Measurements from ENCODE around the gene TFAP2A. TPM values are rescaled to one million over a fixed set of nuclear protein-coding genes. Genes with fewer than 3 reads are reported as not detected.
A peak's percentile ranks its signal among the peaks of the same experiment; 100 is the strongest.

TFAP2A gene
- total RNA-seq, 2 donors from 2014 or later: 0.12 TPM; not detected in 1

DNA sequence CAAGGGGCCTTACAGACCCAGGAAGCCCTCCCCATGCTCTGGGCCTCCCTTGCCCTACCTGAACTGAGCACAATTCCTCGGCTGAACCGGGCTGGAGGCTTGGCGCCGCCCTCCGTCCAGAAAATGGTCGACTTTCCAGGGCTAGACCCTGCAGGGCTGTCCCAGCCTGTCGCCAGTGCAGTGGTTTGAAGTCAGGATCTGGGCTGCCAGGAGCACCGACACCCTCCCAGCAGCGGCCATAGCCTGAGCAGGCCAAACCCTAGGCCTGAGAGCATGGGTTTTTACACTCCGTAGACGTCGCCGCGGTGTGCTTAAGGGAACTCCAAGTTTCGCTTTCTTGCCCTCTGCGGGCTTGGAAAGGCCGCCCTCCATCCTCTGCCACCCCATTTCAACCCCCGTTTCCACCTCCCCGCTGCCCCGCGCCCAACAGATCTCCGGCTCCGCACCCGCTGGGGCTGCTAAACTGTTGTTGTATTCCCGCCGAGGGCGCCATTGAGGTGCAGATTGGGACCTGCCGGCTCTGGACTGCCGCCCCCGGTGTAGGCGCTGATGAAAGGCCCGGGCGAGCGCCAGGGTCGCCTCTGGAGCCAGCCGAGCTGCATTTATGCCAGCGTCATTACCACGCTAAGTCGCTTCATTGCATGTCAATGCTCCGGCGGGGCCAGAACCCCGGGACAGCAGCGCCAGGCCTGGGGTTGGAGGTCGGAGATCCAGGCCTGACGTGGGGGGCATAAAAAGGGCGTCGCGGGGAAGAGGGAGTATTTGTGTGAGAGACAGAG lies 2.2 kb upstream of the TFAP2A start:
- no peaks in the 10 kb centered on the region for H3K9me3 ChIP-seq
- no peaks in the 10 kb centered on the region for H3K36me3 ChIP-seq
- TF ChIP-seq, protein P1, sequence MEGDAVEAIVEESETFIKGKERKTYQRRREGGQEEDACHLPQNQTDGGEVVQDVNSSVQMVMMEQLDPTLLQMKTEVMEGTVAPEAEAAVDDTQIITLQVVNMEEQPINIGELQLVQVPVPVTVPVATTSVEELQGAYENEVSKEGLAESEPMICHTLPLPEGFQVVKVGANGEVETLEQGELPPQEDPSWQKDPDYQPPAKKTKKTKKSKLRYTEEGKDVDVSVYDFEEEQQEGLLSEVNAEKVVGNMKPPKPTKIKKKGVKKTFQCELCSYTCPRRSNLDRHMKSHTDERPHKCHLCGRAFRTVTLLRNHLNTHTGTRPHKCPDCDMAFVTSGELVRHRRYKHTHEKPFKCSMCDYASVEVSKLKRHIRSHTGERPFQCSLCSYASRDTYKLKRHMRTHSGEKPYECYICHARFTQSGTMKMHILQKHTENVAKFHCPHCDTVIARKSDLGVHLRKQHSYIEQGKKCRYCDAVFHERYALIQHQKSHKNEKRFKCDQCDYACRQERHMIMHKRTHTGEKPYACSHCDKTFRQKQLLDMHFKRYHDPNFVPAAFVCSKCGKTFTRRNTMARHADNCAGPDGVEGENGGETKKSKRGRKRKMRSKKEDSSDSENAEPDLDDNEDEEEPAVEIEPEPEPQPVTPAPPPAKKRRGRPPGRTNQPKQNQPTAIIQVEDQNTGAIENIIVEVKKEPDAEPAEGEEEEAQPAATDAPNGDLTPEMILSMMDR (IDR thresholded peaks at IDR 0.05): no peak
- peaks cover 57 to 73% of the 10 kb centered on the region in 2 donors for H3K27me3 ChIP-seq
- DNase-seq (ENCODE audit: low spot score): no peak
- H3K4me3 ChIP-seq: peak overlapping the region in 1 of 2 donors; percentile 10
- H3K27ac ChIP-seq: no peak overlapping the region
- H3K4me1 ChIP-seq: peaks cover 0 to 41% of the 10 kb centered on the region in 2 donors

DNA sequence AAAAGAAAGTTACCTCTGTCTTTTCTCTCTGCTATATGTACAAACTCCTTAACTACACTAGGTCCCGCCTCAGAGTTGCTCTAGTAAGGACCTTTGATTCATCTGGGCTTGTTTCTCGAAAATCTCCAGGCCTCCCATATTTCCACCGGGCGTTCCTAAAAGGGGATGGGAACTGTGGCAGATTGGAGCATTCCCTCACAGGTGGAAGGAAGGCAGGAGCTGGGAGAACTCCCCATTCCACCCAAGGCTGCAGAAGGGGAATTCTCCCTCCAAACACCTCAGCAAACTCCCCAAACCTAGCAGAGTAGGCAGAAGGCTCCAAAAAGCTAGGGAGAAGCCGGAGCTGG lies 1.6 kb upstream of the TFAP2A start:
- Histone ChIP-seq H3K4me3 (peak overlapping the region in 1 of 2 donors; percentile 10), H3K27me3 (peaks cover 53 to 69% of the 10 kb centered on the region in 2 donors), H3K9me3 (no peaks in the 10 kb centered on the region), H3K4me1 (peaks cover 0 to 45% of the 10 kb centered on the region in 2 donors), H3K27ac (no peak overlapping the region), H3K36me3 (no peaks in the 10 kb centered on the region)
- TF ChIP-seq, protein P1 (IDR thresholded peaks at IDR 0.05): no peak
- no peak for DNase-seq (ENCODE audit: low spot score)

DNA sequence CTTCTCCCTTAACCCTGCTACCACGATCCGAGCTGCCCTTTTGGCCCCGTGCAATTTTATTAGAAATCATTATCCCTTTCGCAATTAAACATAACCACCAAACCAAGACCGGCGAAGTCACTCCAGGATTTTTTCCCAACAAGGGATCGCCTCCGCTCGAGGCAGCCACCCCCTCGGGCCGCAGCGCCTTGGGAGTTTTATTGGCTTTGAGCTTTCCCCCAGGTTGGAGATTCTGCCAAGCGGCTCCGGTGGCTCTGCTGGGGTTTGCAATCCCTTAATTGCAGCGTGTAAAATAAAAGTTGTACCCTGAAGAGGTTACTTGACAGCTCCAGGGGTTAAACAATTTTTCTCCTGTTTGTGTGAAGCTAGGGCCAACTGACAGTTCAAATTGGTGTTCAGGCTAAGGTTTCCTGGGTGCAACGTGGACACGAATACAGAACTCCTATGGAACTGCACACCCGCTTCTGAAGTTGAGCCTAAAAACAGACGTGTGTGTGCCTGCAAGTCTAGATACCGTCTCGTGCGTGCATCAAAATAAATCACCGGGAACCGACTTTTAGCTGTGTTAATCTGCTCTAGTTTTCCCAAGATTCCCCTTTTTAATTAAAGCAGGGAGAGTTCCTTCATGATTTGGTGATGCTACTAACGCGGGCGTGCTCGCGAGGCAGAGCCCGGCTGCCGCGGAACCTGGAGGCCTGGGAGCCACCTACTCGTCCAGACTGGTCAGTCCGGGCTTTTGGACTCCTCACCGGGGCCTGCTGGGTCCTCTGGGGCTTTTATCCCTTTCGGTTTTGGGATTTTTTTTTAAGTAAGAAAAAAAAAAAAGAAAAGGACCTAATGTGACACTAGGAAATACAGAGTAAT lies 975 bp upstream of the TFAP2A start:
- no peak for DNase-seq (ENCODE audit: low spot score)
- peaks cover 54 to 70% of the 10 kb centered on the region in 2 donors for H3K27me3 ChIP-seq
- peak overlapping the region in 1 of 2 donors; percentile 16 for H3K4me3 ChIP-seq
- peaks cover 0 to 52% of the 10 kb centered on the region in 2 donors for H3K4me1 ChIP-seq
- no peak overlapping the region for H3K27ac ChIP-seq
- H3K36me3 ChIP-seq: no peaks in the 10 kb centered on the region
- H3K9me3 ChIP-seq: no peaks in the 10 kb centered on the region
- TF ChIP-seq, protein P1 (IDR thresholded peaks at IDR 0.05): no peak

DNA sequence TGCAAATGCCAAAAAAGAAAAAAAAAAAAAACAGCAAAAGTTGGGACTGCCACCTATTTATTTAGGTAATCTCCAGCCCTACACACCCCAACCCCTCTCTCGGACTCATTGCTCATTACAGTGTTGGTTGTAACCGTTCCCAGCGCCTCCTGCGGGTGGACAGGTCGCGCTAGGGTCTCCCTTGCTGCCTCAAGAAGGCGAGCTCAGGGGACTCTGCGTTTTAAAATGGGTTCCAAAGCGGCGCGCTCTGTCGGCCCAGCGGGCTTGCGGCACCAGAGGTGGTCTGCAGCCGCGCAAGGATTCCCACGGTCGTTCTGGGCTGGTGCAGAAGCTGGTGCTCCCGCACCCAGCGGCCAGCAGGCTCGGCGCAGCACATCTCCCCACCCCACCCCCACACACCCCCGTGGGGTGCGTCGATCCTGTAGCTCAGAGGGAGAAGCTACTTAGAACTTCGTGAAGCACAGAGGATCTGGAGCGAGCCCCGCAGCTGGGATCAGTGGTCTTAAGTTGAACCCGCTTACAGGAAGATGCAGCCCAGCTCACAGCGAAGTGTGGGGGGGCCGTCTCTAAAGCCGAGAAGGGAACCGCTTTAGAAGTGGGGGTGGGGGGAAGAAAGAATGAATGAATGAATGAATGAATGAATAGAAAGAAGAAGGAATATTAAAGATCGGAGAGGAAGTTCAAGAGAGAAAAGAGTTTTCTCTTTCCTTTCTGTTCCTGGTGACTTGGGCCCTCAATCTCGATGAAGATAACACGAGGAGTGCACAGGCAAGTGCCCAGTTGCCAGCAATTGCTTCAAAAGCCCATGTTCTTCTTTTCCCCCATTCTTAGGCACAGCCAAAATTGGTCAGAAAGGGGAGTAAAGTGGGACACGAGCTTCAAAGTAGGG lies 780 bp downstream of the TFAP2A start:
- TF ChIP-seq, protein P1 (IDR thresholded peaks at IDR 0.05): no peak
- peak overlapping the region in 1 of 2 donors; percentile 16 for H3K4me3 ChIP-seq
- no peak overlapping the region for H3K27ac ChIP-seq
- no peak for DNase-seq (ENCODE audit: low spot score)
- H3K36me3 ChIP-seq: no peaks in the 10 kb centered on the region
- no peaks in the 10 kb centered on the region for H3K9me3 ChIP-seq
- H3K4me1 ChIP-seq: peaks cover 0 to 58% of the 10 kb centered on the region in 2 donors
- peaks cover 61 to 70% of the 10 kb centered on the region in 2 donors for H3K27me3 ChIP-seq

DNA sequence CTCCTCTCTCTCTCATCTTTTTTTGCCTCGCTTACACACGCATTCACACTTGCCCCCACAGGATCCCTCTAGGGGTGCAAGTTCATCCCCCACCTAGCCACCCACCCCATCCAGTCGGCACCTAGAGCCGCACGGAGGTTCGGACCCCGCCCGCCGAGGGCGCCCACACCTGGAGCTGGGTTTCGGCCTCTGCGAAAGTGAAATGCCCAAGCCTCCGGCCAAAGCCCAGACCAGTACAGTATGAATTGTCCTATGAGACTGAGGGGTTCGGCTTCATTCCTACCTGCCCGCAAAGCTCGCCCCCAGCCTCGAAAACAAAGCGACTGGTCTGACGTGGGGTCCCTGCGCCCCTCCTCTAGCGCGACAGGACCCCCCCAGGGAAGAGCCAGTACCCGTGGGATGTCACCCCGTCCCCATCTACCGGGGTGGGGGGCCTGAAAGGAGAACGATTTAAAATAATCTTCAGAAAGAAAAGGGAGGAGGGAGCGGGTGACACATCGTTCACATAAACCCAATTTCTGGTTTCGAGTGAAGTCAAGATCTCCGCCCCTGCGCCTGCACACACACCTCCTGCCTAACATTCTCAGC lies 1.5 kb downstream of the TFAP2A start:
- Histone ChIP-seq H3K27me3 (peaks cover 62 to 70% of the 10 kb centered on the region in 2 donors), H3K36me3 (no peaks in the 10 kb centered on the region), H3K4me3 (peak overlapping the region; percentile 45 to 62), H3K9me3 (no peaks in the 10 kb centered on the region), H3K27ac (no peak overlapping the region), H3K4me1 (peaks cover 0 to 58% of the 10 kb centered on the region in 2 donors)
- TF ChIP-seq, protein P1 (IDR thresholded peaks at IDR 0.05): no peak
- no peak for DNase-seq (ENCODE audit: low spot score)
